KMS-11 (cell line): Measurements from ENCODE around the gene PCF11.
A peak's percentile ranks its signal among the peaks of the same experiment; 100 is the strongest.

Source experiments
- H2AFZ ChIP-seq: fragments of 200-600 bp; sonication (generic); 2 replicates; pipeline ENCODE4 v1.6.1; 2016; ENCODE audit warnings: antibody characterized with exemption, mixed run types, low read depth
- H3K27ac ChIP-seq: fragments of 200-600 bp; sonication (generic); 2 replicates; pipeline ENCODE4 v1.6.1; 2016; ENCODE audit warnings: mild to moderate bottlenecking, mixed run types
- H3K27me3 ChIP-seq: fragments of 200-600 bp; sonication (generic); 2 replicates; pipeline ENCODE4 v1.6.1; 2017; ENCODE audit warnings: mild to moderate bottlenecking, low read depth, mixed run types, moderate library complexity; ENCODE audit not compliant: insufficient read depth
- H3K36me3 ChIP-seq: fragments of 200-600 bp; sonication (generic); 2 replicates; pipeline ENCODE4 v1.6.1; 2017; ENCODE audit warnings: mild to moderate bottlenecking, mixed run types; ENCODE audit not compliant: insufficient read depth
- H3K4me1 ChIP-seq: fragments of 200-600 bp; sonication (generic); 2 replicates; pipeline ENCODE4 v1.6.1; 2016; ENCODE audit warnings: mild to moderate bottlenecking, low read depth, mixed run types; ENCODE audit not compliant: poor library complexity, severe bottlenecking
- H3K4me2 ChIP-seq: fragments of 200-600 bp; sonication (generic); 2 replicates; pipeline ENCODE4 v1.7.0; 2016; ENCODE audit warnings: mild to moderate bottlenecking, mixed run types
- H3K4me3 ChIP-seq: fragments of 200-600 bp; sonication (generic); IDR thresholded peaks from 2 replicates; pipeline ENCODE4 v1.6.1; 2017; ENCODE audit warnings: low read depth, low read length, mixed read lengths; ENCODE audit not compliant: insufficient read depth
- H3K79me2 ChIP-seq: fragments of 200-600 bp; sonication (generic); 2 replicates; pipeline ENCODE4 v1.6.1; 2016; ENCODE audit warnings: low read depth, mixed run types; ENCODE audit not compliant: insufficient read depth
- H3K9ac ChIP-seq: fragments of 200-600 bp; sonication (generic); 2 replicates; pipeline ENCODE4 v1.6.1; 2016; ENCODE audit warnings: mild to moderate bottlenecking, mixed run types
- H4K20me1 ChIP-seq: fragments of 200-600 bp; sonication (generic); 2 replicates; pipeline ENCODE4 v1.6.1; 2016; ENCODE audit warnings: mild to moderate bottlenecking, mixed run types; ENCODE audit not compliant: insufficient read depth
- TF ChIP-seq, protein P1 (sequence below): fragments of 200-600 bp; sonication (generic); conservative IDR thresholded peaks from 2 replicates; pipeline ENCODE4 v1.6.1; 2017; ENCODE audit warnings: low read depth, mild to moderate bottlenecking, antibody characterized with exemption, low read length, moderate library complexity, mixed read lengths

PCF11 gene

DNA sequence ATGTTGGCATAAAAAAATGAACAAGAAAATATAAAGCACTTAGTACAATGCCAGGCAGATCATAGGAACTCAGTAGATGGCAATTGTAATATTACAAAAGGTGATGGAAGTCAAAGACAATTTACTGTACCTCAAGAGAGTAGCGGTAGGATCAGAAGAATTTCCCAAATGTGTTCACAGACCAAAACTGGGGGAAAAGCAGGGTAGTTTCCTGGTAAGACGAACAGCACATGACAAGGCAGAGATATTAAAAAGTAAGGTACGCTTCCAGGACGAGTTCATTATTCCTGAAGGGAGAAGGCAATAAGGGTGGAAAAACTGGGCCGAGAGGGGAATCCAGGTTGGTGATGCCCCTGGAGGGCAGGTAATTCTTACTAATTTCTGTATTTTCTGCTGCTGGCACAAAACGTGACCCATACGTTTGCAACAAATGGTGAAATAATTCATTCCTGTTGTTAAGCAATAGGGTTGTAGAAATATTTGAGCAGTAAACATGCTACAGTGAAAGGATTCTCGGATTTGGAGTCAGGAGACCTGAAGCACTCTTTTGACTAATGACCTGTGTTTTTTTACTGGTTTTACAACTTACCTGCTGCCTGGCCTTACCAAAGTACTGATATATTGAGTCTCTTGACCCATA lies 35.8 kb downstream of the PCF11 start:
- Histone ChIP-seq H3K36me3 (0 out of 2 replicates have a peak, but pooled peaks cover 4% of the 10 kb centered on the region), H3K27ac (peak overlapping the region; percentile 58), H3K4me1 (peaks cover 18% of the 10 kb centered on the region), H3K79me2 (peaks cover 19% of the 10 kb centered on the region), H3K4me3 (peak overlapping the region; percentile 67), H4K20me1 (no peaks in the 10 kb centered on the region), H2AFZ (peak overlapping the region; percentile 90), H3K4me2 (peak overlapping the region; percentile 88), H3K9ac (peak overlapping the region; percentile 62), H3K27me3 (no peaks in the 10 kb centered on the region)
- TF ChIP-seq, protein P1, sequence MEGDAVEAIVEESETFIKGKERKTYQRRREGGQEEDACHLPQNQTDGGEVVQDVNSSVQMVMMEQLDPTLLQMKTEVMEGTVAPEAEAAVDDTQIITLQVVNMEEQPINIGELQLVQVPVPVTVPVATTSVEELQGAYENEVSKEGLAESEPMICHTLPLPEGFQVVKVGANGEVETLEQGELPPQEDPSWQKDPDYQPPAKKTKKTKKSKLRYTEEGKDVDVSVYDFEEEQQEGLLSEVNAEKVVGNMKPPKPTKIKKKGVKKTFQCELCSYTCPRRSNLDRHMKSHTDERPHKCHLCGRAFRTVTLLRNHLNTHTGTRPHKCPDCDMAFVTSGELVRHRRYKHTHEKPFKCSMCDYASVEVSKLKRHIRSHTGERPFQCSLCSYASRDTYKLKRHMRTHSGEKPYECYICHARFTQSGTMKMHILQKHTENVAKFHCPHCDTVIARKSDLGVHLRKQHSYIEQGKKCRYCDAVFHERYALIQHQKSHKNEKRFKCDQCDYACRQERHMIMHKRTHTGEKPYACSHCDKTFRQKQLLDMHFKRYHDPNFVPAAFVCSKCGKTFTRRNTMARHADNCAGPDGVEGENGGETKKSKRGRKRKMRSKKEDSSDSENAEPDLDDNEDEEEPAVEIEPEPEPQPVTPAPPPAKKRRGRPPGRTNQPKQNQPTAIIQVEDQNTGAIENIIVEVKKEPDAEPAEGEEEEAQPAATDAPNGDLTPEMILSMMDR = no peak

DNA sequence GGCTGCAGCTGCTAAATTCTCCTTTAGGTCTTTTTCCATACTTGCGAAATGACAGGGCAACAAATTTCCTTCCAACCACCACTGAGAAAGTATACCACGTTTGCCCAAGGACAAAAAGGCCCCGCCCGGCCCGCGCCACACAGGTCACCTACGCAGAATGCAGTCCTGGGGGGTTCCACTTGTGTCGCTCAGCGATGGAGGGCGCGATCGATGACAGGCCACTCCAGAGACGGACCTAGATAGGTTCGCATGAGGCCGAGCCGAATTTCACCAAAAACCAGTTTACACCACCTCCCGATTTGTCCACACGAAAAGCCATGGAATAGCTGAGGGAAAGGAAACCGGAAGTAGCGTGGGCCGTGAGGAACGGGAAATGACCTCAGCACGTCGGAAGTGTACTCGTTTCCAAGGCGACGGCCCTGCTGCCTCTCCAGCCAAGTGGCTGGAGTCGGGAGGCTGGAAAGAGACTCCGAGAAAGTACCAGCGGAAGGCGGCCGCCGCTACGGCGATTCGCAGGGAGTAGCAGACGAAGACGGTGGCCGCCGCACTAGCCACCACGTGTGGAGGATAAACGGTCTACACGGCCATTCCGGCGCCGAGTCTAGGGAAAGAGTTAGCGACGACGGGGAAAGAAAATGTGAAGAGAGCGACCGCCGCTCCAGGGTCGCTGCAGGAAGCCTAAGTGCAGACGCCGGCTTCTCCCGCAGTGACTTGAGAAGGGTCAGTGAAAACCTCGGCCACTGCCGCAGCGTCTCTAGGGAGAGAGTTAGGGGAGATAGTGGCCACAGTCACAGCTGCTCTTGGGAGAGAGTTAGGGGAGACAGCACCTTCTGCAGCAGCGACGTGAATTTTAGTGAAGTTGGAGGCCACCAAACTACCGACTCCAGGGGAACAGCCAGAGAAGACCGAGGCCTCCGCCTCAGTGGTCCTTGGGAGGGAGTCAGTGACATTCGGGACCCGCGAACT lies 36.7 kb downstream of the PCF11 start, which contains the start of gene ANKRD42:
TSS of gene ANKRD42 (plus strand) at position 398 of the 966 bp plus-strand sequence. CDS start 959 bp downstream, outside the sequence.
- peak within 1 kb of the TSS; percentile 58 for H3K27ac ChIP-seq
- H2AFZ ChIP-seq = peak within 1 kb of the TSS; percentile 90
- TF ChIP-seq, protein P1 = no peak
- H3K27me3 ChIP-seq = no peaks in the 10 kb centered on the region
- H3K4me3 ChIP-seq = peak within 1 kb of the TSS; percentile 67
- 0 out of 2 replicates have a peak, but pooled peaks cover 4% of the 10 kb centered on the region for H3K36me3 ChIP-seq
- H3K4me1 ChIP-seq = peaks cover 18% of the 10 kb centered on the region
- no peaks in the 10 kb centered on the region for H4K20me1 ChIP-seq
- peak within 1 kb of the TSS; percentile 88 for H3K4me2 ChIP-seq
- H3K9ac ChIP-seq = peak within 1 kb of the TSS; percentile 62
- H3K79me2 ChIP-seq = peaks cover 19% of the 10 kb centered on the region

DNA sequence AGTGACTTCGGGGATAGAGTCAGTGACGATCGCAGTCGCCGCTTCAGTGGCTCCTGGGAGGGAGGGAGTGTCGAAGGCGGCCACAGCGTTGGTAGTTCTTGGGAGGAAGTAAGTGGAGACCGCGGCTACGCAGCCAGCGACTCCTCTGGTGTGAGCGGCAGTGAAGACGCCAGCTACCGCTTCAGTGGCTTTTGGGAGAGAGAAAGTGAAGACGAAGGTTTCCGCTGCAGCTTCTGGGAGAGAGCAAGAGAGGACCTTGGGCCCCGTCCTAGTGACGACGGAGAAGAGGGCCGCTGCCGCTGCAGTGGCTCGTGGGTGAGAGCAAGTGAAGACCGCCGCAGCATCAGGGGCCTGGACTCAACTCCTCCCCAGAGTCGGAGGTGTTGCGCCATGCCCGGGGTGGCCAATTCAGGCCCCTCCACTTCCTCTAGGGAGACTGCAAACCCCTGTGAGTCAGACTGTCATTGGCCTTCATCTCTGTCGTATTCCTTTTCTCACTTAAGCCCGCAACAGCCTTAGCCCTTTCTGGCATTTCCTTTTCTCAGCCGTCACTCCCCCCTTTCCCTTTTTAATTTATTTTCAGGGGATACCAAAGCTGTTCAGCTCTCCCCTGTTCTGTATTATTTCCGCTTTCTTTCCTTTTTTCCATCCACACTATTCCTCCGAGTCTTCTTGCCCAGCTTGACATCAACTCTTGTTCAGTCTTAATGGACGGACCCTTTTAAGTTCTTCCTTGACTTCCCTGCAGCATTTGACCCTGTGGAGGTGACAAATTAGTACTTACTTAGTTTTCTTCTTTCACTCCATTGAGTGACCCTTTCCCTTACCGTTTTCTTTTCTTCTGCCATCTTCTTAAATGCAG lies 37.6 kb downstream of the PCF11 start:
- Histone ChIP-seq H3K27me3 (no peaks in the 10 kb centered on the region), H2AFZ (peak overlapping the region; percentile 90), H3K4me1 (peaks cover 18% of the 10 kb centered on the region), H3K79me2 (peaks cover 19% of the 10 kb centered on the region), H3K4me2 (peak overlapping the region; percentile 88), H3K9ac (peak overlapping the region; percentile 62; the same call in 1 of the 2 replicates), H3K36me3 (0 out of 2 replicates have a peak, but pooled peaks cover 4% of the 10 kb centered on the region), H4K20me1 (no peaks in the 10 kb centered on the region), H3K27ac (peak overlapping the region; percentile 58), H3K4me3 (no peak overlapping the region)
- TF ChIP-seq, protein P1 = no peak

DNA sequence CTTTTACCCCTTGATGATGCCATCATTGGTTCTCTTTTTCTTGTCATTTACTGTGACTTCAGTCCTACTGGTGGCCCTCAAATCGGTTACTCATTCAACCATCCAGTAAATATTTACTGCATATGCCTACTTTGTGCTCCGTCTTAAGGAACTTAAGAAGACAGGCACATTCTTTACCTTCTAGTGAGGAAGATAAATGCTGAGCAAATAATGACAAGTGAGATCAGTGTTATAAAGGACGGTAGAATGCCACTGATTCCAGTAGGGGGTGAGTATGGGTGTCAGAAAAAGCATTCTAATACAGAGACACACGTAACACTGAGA lies 38.2 kb downstream of the PCF11 start:
- Histone ChIP-seq H3K27ac (no peak overlapping the region), H3K27me3 (no peaks in the 10 kb centered on the region), H3K36me3 (0 out of 2 replicates have a peak, but pooled peaks cover 4% of the 10 kb centered on the region), H4K20me1 (no peaks in the 10 kb centered on the region), H3K4me1 (peaks cover 18% of the 10 kb centered on the region), H3K4me3 (no peak overlapping the region), H3K79me2 (peaks cover 19% of the 10 kb centered on the region), H3K4me2 (peak overlapping the region; percentile 88), H3K9ac (no peak overlapping the region), H2AFZ (peak overlapping the region; percentile 90; the same call in 1 of the 2 replicates)
- TF ChIP-seq, protein P1 = no peak
